HepG2 (cell line): ENCODE measurements around the gene NDE1. TPM values are rescaled to one million over a fixed set of nuclear protein-coding genes. Genes with fewer than 3 reads are reported as not detected.

Source experiments
- ATAC-seq: fragments of 200-7000 bp; cut with Tn5 transposase; 3 replicates; pipeline ENCODE4 v1.9.1; 2020; ENCODE audit warnings: mild to moderate bottlenecking, moderate library complexity
- BruUV-seq: library from RNA; stranded (reverse); fragments of 400-500 nt; replicated peaks from 2 replicates; lab custom pipeline; 2021; lab: Mats Ljungman, UMichigan
- CTCF ChIA-PET: fragments of 300-600 bp; formaldehyde crosslinking; extraction: SDS; loops from one replicate; lab custom pipeline; 2021; ENCODE audit warnings: low total read pairs, inconsistent platforms, low intra/inter-chr PET ratio; lab: Yijun Ruan, JAX
- POLR2A ChIA-PET: fragments of 350-600 bp; sonication (Branson Sonifier 250); formaldehyde crosslinking; loops from one replicate; lab custom pipeline; 2020; ENCODE audit warnings: antibody characterized with exemption, inconsistent platforms; lab: Yijun Ruan, JAX
- DNase-seq: peaks from one replicate; pipeline ENCODE4 v3.0.0-alpha.2; 2015; ENCODE audit warnings: low spot score
- FAIRE-seq: peaks from 3 replicates; lab custom pipeline; 2011; peaks lifted over from hg19 to GRCh38; lab: Jason Lieb, UNC
- H2AFZ ChIP-seq: one replicate; pipeline ENCODE4 v1.6.1; 2011; ENCODE audit warnings: low read length, inconsistent platforms
- H3K27ac ChIP-seq: fragments of 300-600 bp; 3 replicates; pipeline ENCODE4 v1.8.0; 2011; ENCODE audit warnings: mixed run types, mild to moderate bottlenecking, mixed read lengths, low read length, inconsistent platforms; ENCODE audit not compliant: insufficient read depth; ENCODE audit errors: extremely low read length
- H3K27me3 ChIP-seq, 2 experiments: fragments of 200-600 bp in 1 of 2; 2 replicates in 1 of 2; 3 replicates in 1 of 2; pipeline versions ENCODE4 v1.6.0 to v1.8.0; 2011; ENCODE audit warnings: low read length in 2 of 2, mild to moderate bottlenecking in 2 of 2, moderate library complexity in 2 of 2, inconsistent platforms in 1 of 2; ENCODE audit not compliant: insufficient read depth in 2 of 2, control insufficient read depth in 1 of 2
- H3K36me3 ChIP-seq, 2 experiments: fragments of 200-600 bp in 1 of 2; replicated peaks in 1 of 2; 2 replicates in 1 of 2; 3 replicates in 1 of 2; pipeline versions ENCODE4 v1.5.1 to v1.8.0; 2011; ENCODE audit warnings: low read length in 2 of 2, inconsistent platforms in 1 of 2; ENCODE audit not compliant: insufficient read depth in 2 of 2, control insufficient read depth in 1 of 2
- H3K4me1 ChIP-seq: 2 replicates; pipeline ENCODE4 v1.5.1; 2012; ENCODE audit warnings: low read length, inconsistent platforms; ENCODE audit not compliant: insufficient read depth
- H3K4me2 ChIP-seq: 2 replicates; pipeline ENCODE4 v1.6.0; 2011; ENCODE audit warnings: low read depth, low read length, inconsistent platforms
- H3K4me3 ChIP-seq, 3 experiments: fragments of 200-600 bp in 1 of 3; sonication (generic), shearing (Covaris generic) in 1 of 3; replicated peaks in 1 of 3; 2 replicates each; pipeline ENCODE4 v1.5.1; 2011 to 2016; ENCODE audit warnings: low read length in 3 of 3, inconsistent platforms in 2 of 3, low read depth in 2 of 3, mild to moderate bottlenecking in 2 of 3, control low read depth in 1 of 3, mixed read lengths in 1 of 3; ENCODE audit not compliant: insufficient read depth in 1 of 3
- H3K79me2 ChIP-seq: one replicate; pipeline ENCODE4 v1.6.1; 2011; ENCODE audit warnings: low read length, inconsistent platforms; ENCODE audit not compliant: insufficient read depth
- H3K9ac ChIP-seq: 2 replicates; pipeline ENCODE4 v1.6.0; 2011; ENCODE audit warnings: mild to moderate bottlenecking, low read depth, low read length, inconsistent platforms; ENCODE audit not compliant: insufficient read depth
- H3K9me3 ChIP-seq: 2 replicates; pipeline ENCODE4 v1.5.1; 2012; ENCODE audit warnings: mild to moderate bottlenecking, low read length
- H4K20me1 ChIP-seq: 2 replicates; pipeline ENCODE4 v1.6.0; 2011; ENCODE audit warnings: inconsistent platforms, mild to moderate bottlenecking, low read length, moderate library complexity; ENCODE audit not compliant: insufficient read depth
- CEBPG ChIP-seq: IDR thresholded peaks from 2 replicates; pipeline ENCODE4 v1.6.1; 2016
- CENPX ChIP-seq: sonication (generic); formaldehyde crosslinking; IDR thresholded peaks from 2 replicates; pipeline ENCODE4 v1.9.0; 2021; ENCODE audit warnings: mild to moderate bottlenecking, missing genetic modification reagents, moderate library complexity
- CTCF ChIP-seq: sonication (generic); formaldehyde crosslinking; IDR thresholded peaks from 2 replicates; pipeline ENCODE4 v1.5.0; 2020; ENCODE audit warnings: mild to moderate bottlenecking, missing genetic modification reagents, moderate library complexity
- DMAP1 ChIP-seq: IDR thresholded peaks from 2 replicates; pipeline ENCODE4 v1.6.1; 2016
- GABPA ChIP-seq, 2 experiments: IDR thresholded peaks; 2 replicates each; pipeline ENCODE4 v1.6.1; 2011 to 2016; ENCODE audit warnings: low read depth in 2 of 2, low read length in 1 of 2, missing biosample characterization in 1 of 2, missing genetic modification characterization in 1 of 2
- HOXA7 ChIP-seq: sonication (generic); formaldehyde crosslinking; IDR thresholded peaks from 2 replicates; pipeline ENCODE4 v1.8.1; 2022; ENCODE audit warnings: mild to moderate bottlenecking, missing genetic modification reagents, moderate library complexity
- POGZ ChIP-seq: sonication (generic); formaldehyde crosslinking; IDR thresholded peaks from 2 replicates; pipeline ENCODE4 v1.4.0; 2020; ENCODE audit warnings: mild to moderate bottlenecking, missing genetic modification reagents
- SNAPC2 ChIP-seq: sonication (generic); formaldehyde crosslinking; IDR thresholded peaks from 2 replicates; pipeline ENCODE4 v1.8.1; 2022; ENCODE audit warnings: mild to moderate bottlenecking, missing genetic modification reagents
- SRY ChIP-seq: sonication (generic); formaldehyde crosslinking; IDR thresholded peaks from 2 replicates; pipeline ENCODE4 v1.8.0; 2022; ENCODE audit warnings: mild to moderate bottlenecking, missing genetic modification reagents
- TP53 ChIP-seq: sonication (generic); formaldehyde crosslinking; conservative IDR thresholded peaks from 2 replicates; pipeline ENCODE4 v1.4.0; 2020; ENCODE audit warnings: missing genetic modification reagents
- ZNF282 ChIP-seq: fragments of 450-650 bp; IDR thresholded peaks from 2 replicates; pipeline ENCODE4 v1.6.1; 2018; ENCODE audit not compliant: partially characterized antibody
- ZNF430 ChIP-seq: sonication (generic); formaldehyde crosslinking; IDR thresholded peaks from 2 replicates; pipeline ENCODE4 v1.9.0; 2021; ENCODE audit warnings: mild to moderate bottlenecking, missing genetic modification reagents
- ZNF773 ChIP-seq: sonication (generic); formaldehyde crosslinking; IDR thresholded peaks from 2 replicates; pipeline ENCODE4 v1.4.0; 2020; ENCODE audit warnings: missing genetic modification reagents, borderline replicate concordance
- ZNF788 ChIP-seq: sonication (generic); formaldehyde crosslinking; IDR thresholded peaks from 2 replicates; pipeline ENCODE4 v1.5.0; 2020; ENCODE audit warnings: mild to moderate bottlenecking, missing genetic modification reagents, borderline replicate concordance
- WGBS: methylation state at CpG from one replicate; pipeline ENCODE4 v1.1.6; 2017; ENCODE audit warnings: low lambda C conversion rate; 5-methylcytosine and 5-hydroxymethylcytosine counted together
- in situ Hi-C: cut with HindIII; loops from 2 replicates; pipeline ENCODE4 v1.10.0; 2017; ENCODE audit warnings: low pct_unique_long_range_greater_than_20kb; ENCODE audit not compliant: extremely low pct_ligation_motif_present
- intact Hi-C: fragments of 100-400 bp; cut with micrococcal nuclease; formaldehyde crosslinking; loops from one replicate; pipeline ENCODE4 v1.10.0; 2022; ENCODE audit not compliant: unreplicated experiment
- polyA plus RNA-seq, 8 experiments: library from polyadenylated mRNA; depleted of rRNA in 3 of 8; stranded (reverse) in 7 of 8; unstranded in 1 of 8; fragments of >200 nt; fragmentation: Illumina TruSeq in 4 of 8; extraction: Trizol in 4 of 8; gene quantifications; 2 replicates each; pipeline versions ENCODE4 v1.2.1 to v1.2.3, GENCODE V29; 2011 to 2016; ENCODE audit warnings: low read depth in 4 of 8, missing spikeins in 1 of 8, mixed read lengths in 1 of 8; ENCODE audit not compliant: insufficient read depth in 1 of 8
- total RNA-seq, 5 experiments: library from RNA; depleted of rRNA; stranded (reverse); fragments of >200 nt; fragmentation: Illumina TruSeq; extraction: Trizol; gene quantifications; 2 replicates each; pipeline ENCODE4 v1.2.3, GENCODE V29; 2016; ENCODE audit warnings: low read depth in 1 of 5
- TF ChIP-seq, protein P1 (sequence below): sonication (generic); formaldehyde crosslinking; IDR thresholded peaks from 2 replicates; pipeline ENCODE4 v1.4.0; 2020; ENCODE audit warnings: missing genetic modification reagents
- TF ChIP-seq, protein P2 (sequence below): sonication (generic); formaldehyde crosslinking; IDR thresholded peaks from 2 replicates; pipeline ENCODE4 v1.8.1; 2023; ENCODE audit warnings: mild to moderate bottlenecking, missing genetic modification reagents
- TF ChIP-seq, protein P3 (sequence below): sonication (generic); formaldehyde crosslinking; IDR thresholded peaks from 2 replicates; pipeline ENCODE4 v1.9.0; 2022; ENCODE audit warnings: missing genetic modification reagents, mild to moderate bottlenecking, borderline replicate concordance

NDE1 gene
- total and polyA plus RNA-seq, 2 of the 13 experiments (the other 11 are each of a cell fraction or from before 2014, with no cell fraction given), result 40.9 to 72.5 TPM

DNA sequence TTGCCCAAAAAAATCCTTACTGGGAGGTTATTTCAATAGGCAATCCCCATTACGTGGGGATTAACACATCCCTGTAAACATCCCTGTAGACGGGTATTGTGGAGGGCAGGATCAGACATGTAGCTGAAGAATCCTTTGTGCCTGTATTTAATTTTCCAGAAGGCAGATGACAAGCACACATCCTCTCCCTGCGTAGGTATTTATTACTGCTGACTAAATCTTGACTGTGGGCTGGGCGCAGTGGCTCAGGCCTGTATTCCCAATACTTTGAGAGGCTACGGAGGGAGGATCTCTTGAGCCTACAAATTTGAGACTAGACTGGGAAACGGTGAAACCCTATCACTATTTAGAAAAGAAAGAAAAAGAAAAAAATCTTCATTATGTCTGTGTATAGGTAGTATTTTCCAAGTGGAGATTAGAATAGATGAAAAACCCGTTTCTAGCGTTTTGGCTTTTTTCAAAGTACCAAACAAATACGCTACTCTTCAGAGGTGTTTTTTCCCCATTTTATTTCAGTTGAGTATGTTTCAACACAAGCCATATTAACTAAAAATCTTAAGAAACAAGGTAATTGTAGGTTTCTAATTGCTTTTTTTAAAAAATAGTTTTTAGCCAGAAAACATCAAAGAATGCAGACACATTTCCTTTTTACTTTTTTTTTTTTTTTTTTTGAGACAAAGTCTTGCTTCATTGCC lies 5.6 kb upstream of the NDE1 start:
- FAIRE-seq, result peak; percentile 55
- peak overlapping the region; percentile 64 to 99 (median 96) for H3K4me3 ChIP-seq
- H3K9ac ChIP-seq, result peak overlapping the region; percentile 100
- H3K4me2 ChIP-seq, result peak overlapping the region; percentile 97
- POLR2A ChIA-PET, result interaction anchor here (1.0 to 5.7 kb wide), 15 partner anchors 9 to 94 kb away, joined by 3 to 121 read pairs (median 18); no protein-coding TSS in a partner anchor
- BruUV-seq, result no TSS peak
- peaks cover 27% of the 10 kb centered on the region for H3K79me2 ChIP-seq
- H3K36me3 ChIP-seq, result no peaks in the 10 kb centered on the region
- DNase-seq, result peak; percentile 87
- 6% methylated on average over 9 of the region's 9 CpGs for WGBS
- H3K9me3 ChIP-seq, result no peaks in the 10 kb centered on the region
- H2AFZ ChIP-seq, result peak overlapping the region; percentile 15
- intact Hi-C loops, result loop anchor here (5.0 kb wide), 3 partner anchors 52 to 67 kb away; no protein-coding TSS in a partner anchor
- H3K27me3 ChIP-seq, result no peaks in the 10 kb centered on the region; a peak in 1 of 5 replicates
- in situ Hi-C loops, result no loop called here
- no peaks in the 10 kb centered on the region for H4K20me1 ChIP-seq
- peak overlapping the region; percentile 99 for H3K27ac ChIP-seq
- ATAC-seq, result peak; percentile 19
- CTCF ChIA-PET, result interaction anchor here (1.2 kb wide), 1 partner anchor 53 kb away, joined by 3 read pairs; no protein-coding TSS in a partner anchor
- H3K4me1 ChIP-seq, result peaks cover 55% of the 10 kb centered on the region
- TF ChIP-seq POGZ (CRISPR knock-in tag) (0 out of 2 replicates have a peak, but pooled peaks have one; percentile 38), ZNF430 (peak; percentile 64; the same call in 1 of the 2 replicates), SNAPC2 (CRISPR knock-in tag) (peak; percentile 65; the same call in 1 of the 2 replicates), ZNF788 (CRISPR knock-in tag) (no peak), DMAP1 (CRISPR knock-in tag) (no peak), ZNF282 (no peak), SRY (CRISPR knock-in tag) (no peak), HOXA7 (no peak), ZNF773 (CRISPR knock-in tag) (no peak), CENPX (no peak), GABPA (IDR thresholded peaks at IDR 0.05; ENCODE audit: low read depth, low read length) (no peak), GABPA (CRISPR knock-in tag; IDR thresholded peaks at IDR 0.05; ENCODE audit: low read depth) (peak; percentile 26; the same call in 1 of the 2 replicates), CTCF (CRISPR knock-in tag) (peak; percentile 17; the same call in 1 of the 2 replicates), CEBPG (peak; percentile 70), TP53 (peak; percentile 86; the same call in 1 of the 2 replicates)
- TF ChIP-seq, protein P1, sequence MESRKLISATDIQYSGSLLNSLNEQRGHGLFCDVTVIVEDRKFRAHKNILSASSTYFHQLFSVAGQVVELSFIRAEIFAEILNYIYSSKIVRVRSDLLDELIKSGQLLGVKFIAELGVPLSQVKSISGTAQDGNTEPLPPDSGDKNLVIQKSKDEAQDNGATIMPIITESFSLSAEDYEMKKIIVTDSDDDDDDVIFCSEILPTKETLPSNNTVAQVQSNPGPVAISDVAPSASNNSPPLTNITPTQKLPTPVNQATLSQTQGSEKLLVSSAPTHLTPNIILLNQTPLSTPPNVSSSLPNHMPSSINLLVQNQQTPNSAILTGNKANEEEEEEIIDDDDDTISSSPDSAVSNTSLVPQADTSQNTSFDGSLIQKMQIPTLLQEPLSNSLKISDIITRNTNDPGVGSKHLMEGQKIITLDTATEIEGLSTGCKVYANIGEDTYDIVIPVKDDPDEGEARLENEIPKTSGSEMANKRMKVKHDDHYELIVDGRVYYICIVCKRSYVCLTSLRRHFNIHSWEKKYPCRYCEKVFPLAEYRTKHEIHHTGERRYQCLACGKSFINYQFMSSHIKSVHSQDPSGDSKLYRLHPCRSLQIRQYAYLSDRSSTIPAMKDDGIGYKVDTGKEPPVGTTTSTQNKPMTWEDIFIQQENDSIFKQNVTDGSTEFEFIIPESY (CRISPR knock-in tag), result no peak
- TF ChIP-seq, protein P2, sequence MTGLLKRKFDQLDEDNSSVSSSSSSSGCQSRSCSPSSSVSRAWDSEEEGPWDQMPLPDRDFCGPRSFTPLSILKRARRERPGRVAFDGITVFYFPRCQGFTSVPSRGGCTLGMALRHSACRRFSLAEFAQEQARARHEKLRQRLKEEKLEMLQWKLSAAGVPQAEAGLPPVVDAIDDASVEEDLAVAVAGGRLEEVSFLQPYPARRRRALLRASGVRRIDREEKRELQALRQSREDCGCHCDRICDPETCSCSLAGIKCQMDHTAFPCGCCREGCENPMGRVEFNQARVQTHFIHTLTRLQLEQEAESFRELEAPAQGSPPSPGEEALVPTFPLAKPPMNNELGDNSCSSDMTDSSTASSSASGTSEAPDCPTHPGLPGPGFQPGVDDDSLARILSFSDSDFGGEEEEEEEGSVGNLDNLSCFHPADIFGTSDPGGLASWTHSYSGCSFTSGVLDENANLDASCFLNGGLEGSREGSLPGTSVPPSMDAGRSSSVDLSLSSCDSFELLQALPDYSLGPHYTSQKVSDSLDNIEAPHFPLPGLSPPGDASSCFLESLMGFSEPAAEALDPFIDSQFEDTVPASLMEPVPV (CRISPR knock-in tag), result no peak
- TF ChIP-seq, protein P3, sequence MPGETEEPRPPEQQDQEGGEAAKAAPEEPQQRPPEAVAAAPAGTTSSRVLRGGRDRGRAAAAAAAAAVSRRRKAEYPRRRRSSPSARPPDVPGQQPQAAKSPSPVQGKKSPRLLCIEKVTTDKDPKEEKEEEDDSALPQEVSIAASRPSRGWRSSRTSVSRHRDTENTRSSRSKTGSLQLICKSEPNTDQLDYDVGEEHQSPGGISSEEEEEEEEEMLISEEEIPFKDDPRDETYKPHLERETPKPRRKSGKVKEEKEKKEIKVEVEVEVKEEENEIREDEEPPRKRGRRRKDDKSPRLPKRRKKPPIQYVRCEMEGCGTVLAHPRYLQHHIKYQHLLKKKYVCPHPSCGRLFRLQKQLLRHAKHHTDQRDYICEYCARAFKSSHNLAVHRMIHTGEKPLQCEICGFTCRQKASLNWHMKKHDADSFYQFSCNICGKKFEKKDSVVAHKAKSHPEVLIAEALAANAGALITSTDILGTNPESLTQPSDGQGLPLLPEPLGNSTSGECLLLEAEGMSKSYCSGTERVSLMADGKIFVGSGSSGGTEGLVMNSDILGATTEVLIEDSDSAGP (CRISPR knock-in tag), result no peak
